K562 (cell line): ENCODE measurements around the gene EFEMP2. TPM values are rescaled to one million over a fixed set of nuclear protein-coding genes. Genes with fewer than 3 reads are reported as not detected.

Experiments
- ATAC-seq: fragments of 200-7000 bp; cut with Tn5 transposase; 3 replicates; pipeline ENCODE4 v1.9.1; 2020; ENCODE audit warnings: moderate library complexity
- BruUV-seq: library from RNA; stranded (reverse); fragments of 400-500 nt; replicated peaks from 2 replicates; lab custom pipeline; 2021; lab: Mats Ljungman, UMichigan
- CTCF ChIA-PET: fragments of 300-600 bp; formaldehyde crosslinking; extraction: SDS; loops from one replicate; lab custom pipeline; 2021; ENCODE audit warnings: low intra/inter-chr PET ratio; lab: Yijun Ruan, JAX
- POLR2A ChIA-PET: fragments of 300-600, 350-650 bp; sonication (Branson Sonifier 250); formaldehyde crosslinking; extraction: SDS; loops from one replicate; lab custom pipeline; 2021; ENCODE audit warnings: antibody characterized with exemption, inconsistent platforms; lab: Yijun Ruan, JAX
- DNase-seq, 4 experiments: peaks; one replicate each; pipeline versions ENCODE4 v3.0.0 to v3.0.0-alpha.2; 2011 to 2018; ENCODE audit warnings: low spot score in 3 of 4, mixed read lengths in 3 of 4; ENCODE audit errors: extremely low read depth in 1 of 4
- FAIRE-seq: peaks from 2 replicates; lab custom pipeline; 2011; peaks lifted over from hg19 to GRCh38; lab: Jason Lieb, UNC
- H2AFZ ChIP-seq: 2 replicates; pipeline ENCODE4 v1.6.0; 2011; ENCODE audit warnings: low read depth, low read length, control low read depth, inconsistent platforms
- H3K27ac ChIP-seq: fragments of 200-600 bp; 3 replicates; pipeline ENCODE4 v1.8.0; 2011; ENCODE audit warnings: low read depth, mild to moderate bottlenecking, control low read depth, inconsistent platforms, low read length, moderate library complexity, mixed read lengths; ENCODE audit errors: extremely low read depth
- H3K27me3 ChIP-seq, 2 experiments: fragments of 300-600 bp in 1 of 2; 2 replicates in 1 of 2; 3 replicates in 1 of 2; pipeline versions ENCODE4 v1.6.0 to v1.8.0; 2011; ENCODE audit warnings: inconsistent platforms in 2 of 2, low read length in 2 of 2, mild to moderate bottlenecking in 1 of 2, mixed read lengths in 1 of 2, moderate library complexity in 1 of 2; ENCODE audit not compliant: control insufficient read depth in 2 of 2, insufficient read depth in 2 of 2
- H3K36me3 ChIP-seq: fragments of 300-600 bp; 3 replicates; pipeline ENCODE4 v1.8.0; 2011; ENCODE audit warnings: mild to moderate bottlenecking, low read length, inconsistent platforms; ENCODE audit not compliant: control insufficient read depth, insufficient read depth
- H3K4me1 ChIP-seq, 2 experiments: fragments of 200-600 bp in 1 of 2; replicated peaks in 1 of 2; 2 replicates in 1 of 2; 3 replicates in 1 of 2; pipeline versions ENCODE4 v1.5.1 to v1.8.0; 2011; ENCODE audit warnings: inconsistent platforms in 2 of 2, low read length in 2 of 2, mild to moderate bottlenecking in 1 of 2, mixed read lengths in 1 of 2, moderate library complexity in 1 of 2; ENCODE audit not compliant: control insufficient read depth in 2 of 2, insufficient read depth in 2 of 2
- H3K4me2 ChIP-seq: 2 replicates; pipeline ENCODE4 v1.6.1; 2011; ENCODE audit warnings: low read length, control low read depth, inconsistent platforms, mixed read lengths; ENCODE audit not compliant: insufficient read depth
- H3K4me3 ChIP-seq: fragments of 200-600 bp; sonication (generic), shearing (Covaris generic); 2 replicates; pipeline ENCODE4 v1.5.1; 2016; ENCODE audit warnings: control low read depth, inconsistent platforms
- H3K79me2 ChIP-seq: fragments of 200-600 bp; 3 replicates; pipeline ENCODE4 v1.8.0; 2011; ENCODE audit warnings: low read length, inconsistent platforms; ENCODE audit not compliant: control insufficient read depth, insufficient read depth
- H3K9ac ChIP-seq, 2 experiments: 2 replicates each; pipeline versions ENCODE4 v1.6.0 to v1.6.1; 2011; ENCODE audit warnings: low read depth in 2 of 2, low read length in 2 of 2, control low read depth in 1 of 2, inconsistent platforms in 1 of 2, mild to moderate bottlenecking in 1 of 2, mixed read lengths in 1 of 2; ENCODE audit not compliant: insufficient read depth in 1 of 2
- H3K9me1 ChIP-seq: one replicate; pipeline ENCODE4 v1.6.0; 2011; ENCODE audit warnings: inconsistent platforms, mild to moderate bottlenecking, low read length, moderate library complexity; ENCODE audit not compliant: control insufficient read depth, insufficient read depth
- H3K9me3 ChIP-seq: replicated peaks from 2 replicates; pipeline ENCODE4 v1.5.1; 2011; ENCODE audit warnings: low read depth, low read length, inconsistent platforms; ENCODE audit not compliant: control insufficient read depth, insufficient read depth
- H4K20me1 ChIP-seq: replicated peaks from 2 replicates; pipeline ENCODE4 v1.6.1; 2011; ENCODE audit warnings: low read length, inconsistent platforms, mixed read lengths; ENCODE audit not compliant: control insufficient read depth, insufficient read depth
- CHCHD3 ChIP-seq: fragments of 250-450 bp; sonication (Bioruptor Pico); IDR thresholded peaks from 2 replicates; pipeline ENCODE4 v2.1.2; 2022; ENCODE audit warnings: mild to moderate bottlenecking
- RUNX1 ChIP-seq: sonication (generic); IDR thresholded peaks from 2 replicates; pipeline ENCODE4 v1.6.1; 2016; ENCODE audit warnings: antibody characterized with exemption, low read depth
- ZNF316 ChIP-seq: fragments of 450-650 bp; IDR thresholded peaks from 2 replicates; pipeline ENCODE4 v1.6.1; 2016
- WGBS: fragments of 100-300 bp; shearing (Covaris generic); methylation state at CpG from one replicate; pipeline ENCODE4 v1.1.6; 2016; ENCODE audit warnings: low coverage, mixed read lengths; ENCODE audit not compliant: insufficient coverage; ENCODE audit errors: missing lambda C conversion rate; 5-methylcytosine and 5-hydroxymethylcytosine counted together
- in situ Hi-C: fragments of 300-500 bp; cut with MboI; formaldehyde crosslinking; loops from 4 replicates; pipeline ENCODE4 v1.15.0; 2018; ENCODE audit warnings: inconsistent platforms, mixed read lengths
- intact Hi-C: fragments of 100-400 bp; cut with micrococcal nuclease; formaldehyde crosslinking; loops from 2 replicates; pipeline ENCODE4 v1.14.2; 2022
- polyA plus RNA-seq, 8 experiments: library from polyadenylated mRNA; depleted of rRNA in 4 of 8; stranded (reverse) in 5 of 8; unstranded in 3 of 8; fragments of >200 nt; fragmentation: Nextera tagmentation in 2 of 8; fragmentation: Illumina TruSeq in 1 of 8; extraction: Ambion mirVana in 2 of 8; extraction: Trizol in 1 of 8; gene quantifications; 2 replicates each; pipeline versions ENCODE4 v1.2.1 to v1.2.3, GENCODE V29; 2011 to 2014; ENCODE audit warnings: inconsistent platforms in 1 of 8, missing spikeins in 1 of 8
- total RNA-seq, 7 experiments: library from RNA; depleted of rRNA in 6 of 7; stranded (reverse); fragments of >200 nt in 6 of 7; fragmentation: Illumina TruSeq in 2 of 7; extraction: Trizol in 2 of 7; gene quantifications; 2 replicates each; pipeline versions ENCODE4 v1.2.1 to v1.2.3, GENCODE V29; 2011 to 2021; ENCODE audit warnings: low replicate concordance in 1 of 7
- TF ChIP-seq, protein P1 (sequence below), 2 experiments: fragments of 450-650 bp in 1 of 2; sonication (generic) in 1 of 2; formaldehyde crosslinking in 1 of 2; IDR thresholded peaks; 2 replicates each; pipeline versions ENCODE4 v1.7.1 to v1.9.0; 2016 to 2022; ENCODE audit warnings: inconsistent platforms in 1 of 2, mild to moderate bottlenecking in 1 of 2, missing genetic modification reagents in 1 of 2

EFEMP2 gene
- total and polyA plus RNA-seq, 9 of the 15 experiments (the other 6 are each of a cell fraction or from before 2014, with no cell fraction given) = 0.07 to 2.9 (median 0.69) TPM; not detected in 1

- no peak for TF ChIP-seq RUNX1
- TF ChIP-seq CHCHD3 (CRISPR knock-in tag) = no peak
- TF ChIP-seq, all 486 proteins: peak for 2
Measured at GRCh38 chr11:65886826-65887722, 14.5 kb upstream of the EFEMP2 start (continued).

GRCh38 chr11:65885808-65886536 lies 13.4 kb upstream of the EFEMP2 start:
- in situ Hi-C loops = no loop called here
- H3K4me2 ChIP-seq = no peak overlapping the region
- H3K9me3 ChIP-seq = no peaks in the 10 kb centered on the region
- peak; percentile 42; the same call in 1 of the 2 replicates for TF ChIP-seq ZNF316
- TF ChIP-seq, protein P1, sequence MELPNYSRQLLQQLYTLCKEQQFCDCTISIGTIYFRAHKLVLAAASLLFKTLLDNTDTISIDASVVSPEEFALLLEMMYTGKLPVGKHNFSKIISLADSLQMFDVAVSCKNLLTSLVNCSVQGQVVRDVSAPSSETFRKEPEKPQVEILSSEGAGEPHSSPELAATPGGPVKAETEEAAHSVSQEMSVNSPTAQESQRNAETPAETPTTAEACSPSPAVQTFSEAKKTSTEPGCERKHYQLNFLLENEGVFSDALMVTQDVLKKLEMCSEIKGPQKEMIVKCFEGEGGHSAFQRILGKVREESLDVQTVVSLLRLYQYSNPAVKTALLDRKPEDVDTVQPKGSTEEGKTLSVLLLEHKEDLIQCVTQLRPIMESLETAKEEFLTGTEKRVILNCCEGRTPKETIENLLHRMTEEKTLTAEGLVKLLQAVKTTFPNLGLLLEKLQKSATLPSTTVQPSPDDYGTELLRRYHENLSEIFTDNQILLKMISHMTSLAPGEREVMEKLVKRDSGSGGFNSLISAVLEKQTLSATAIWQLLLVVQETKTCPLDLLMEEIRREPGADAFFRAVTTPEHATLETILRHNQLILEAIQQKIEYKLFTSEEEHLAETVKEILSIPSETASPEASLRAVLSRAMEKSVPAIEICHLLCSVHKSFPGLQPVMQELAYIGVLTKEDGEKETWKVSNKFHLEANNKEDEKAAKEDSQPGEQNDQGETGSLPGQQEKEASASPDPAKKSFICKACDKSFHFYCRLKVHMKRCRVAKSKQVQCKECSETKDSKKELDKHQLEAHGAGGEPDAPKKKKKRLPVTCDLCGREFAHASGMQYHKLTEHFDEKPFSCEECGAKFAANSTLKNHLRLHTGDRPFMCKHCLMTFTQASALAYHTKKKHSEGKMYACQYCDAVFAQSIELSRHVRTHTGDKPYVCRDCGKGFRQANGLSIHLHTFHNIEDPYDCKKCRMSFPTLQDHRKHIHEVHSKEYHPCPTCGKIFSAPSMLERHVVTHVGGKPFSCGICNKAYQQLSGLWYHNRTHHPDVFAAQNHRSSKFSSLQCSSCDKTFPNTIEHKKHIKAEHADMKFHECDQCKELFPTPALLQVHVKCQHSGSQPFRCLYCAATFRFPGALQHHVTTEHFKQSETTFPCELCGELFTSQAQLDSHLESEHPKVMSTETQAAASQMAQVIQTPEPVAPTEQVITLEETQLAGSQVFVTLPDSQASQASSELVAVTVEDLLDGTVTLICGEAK (IDR thresholded peaks at IDR 0.05) = no peak
- TF ChIP-seq, protein P1 (CRISPR knock-in tag; IDR thresholded peaks at IDR 0.05) = no peak
- H3K4me1 ChIP-seq = peaks cover 15 to 51% of the 10 kb centered on the region in 2 experiments
- DNase-seq (no peak), ATAC-seq (no peak), FAIRE-seq (no peak)
- no peak overlapping the region for H3K27ac ChIP-seq
- no TSS peak for BruUV-seq
- H4K20me1 ChIP-seq = peaks cover 3% of the 10 kb centered on the region; the same call in 1 of the 2 replicates
- no peaks in the 10 kb centered on the region for H3K27me3 ChIP-seq
- ChIA-PET CTCF (interaction anchor here (0.5 to 1.4 kb wide), 3 partner anchors 11 to 260 kb away, joined by 3 to 5 read pairs (median 4); partner anchors contain the start of gene MUS81), POLR2A (interaction anchor here (0.7 to 14.4 kb wide), 7 partner anchors 9 to 222 kb away, joined by 3 to 147 read pairs (median 10); partner anchors contain the start of genes CFL1, FOSL1, MUS81 and RNASEH2C)
- H2AFZ ChIP-seq = no peak overlapping the region
- no peak overlapping the region for H3K9ac ChIP-seq
- WGBS = 80% methylated on average over 10 of the region's 12 CpGs
- no peaks in the 10 kb centered on the region for H3K9me1 ChIP-seq
- peaks cover 50% of the 10 kb centered on the region for H3K36me3 ChIP-seq
- peaks cover 23% of the 10 kb centered on the region for H3K79me2 ChIP-seq
- no peak overlapping the region for H3K4me3 ChIP-seq
- intact Hi-C loops = loop anchor here (5.0 kb wide), 2 partner anchors 104 to 174 kb away; partner anchors contain the start of genes AP5B1 and KAT5
